ENCODE results near the gene OR2AG1.
"Not testable (repeated sequence)": the region's sequence is repeated elsewhere in the genome, so short reads cannot be mapped to it uniquely, and the experiment has no call there.

Gene OR2AG1

GRCh38 chr11:6747097-6747668, 35.6 kb upstream of the OR2AG1 start:
- no peak for DNase-seq
- H3K9me3 Mint-ChIP-seq, result no peaks in the 10 kb centered on the region

GRCh38 chr11:6755303-6755952, 27.4 kb upstream of the OR2AG1 start:
- Mint-ChIP-seq H3K27me3 (peaks cover 0 to 4% of the 10 kb centered on the region in 2 donors), H3K9me3 (no peaks in the 10 kb centered on the region), H3K36me3 (ENCODE audit: insufficient read depth) (no peaks in the 10 kb centered on the region), H3K4me1 (ENCODE audit: low read depth in 2 of 2) (peaks cover 0 to 13% of the 10 kb centered on the region in 2 donors), H3K27ac (no peak overlapping the region), H3K4me3 (no peak overlapping the region)
- DNase-seq, result peak; percentile 27 to 50 (median 31)
- peak; percentile 59 for ATAC-seq (replicated peaks)

More at GRCh38 chr11:6747097-6747668, 35.6 kb upstream of the OR2AG1 start:
- ATAC-seq (replicated peaks), result no peak
- no peak overlapping the region for H3K27ac Mint-ChIP-seq
- H3K4me3 Mint-ChIP-seq, result no peak overlapping the region
- peaks cover 5% of the 10 kb centered on the region for H3K36me3 Mint-ChIP-seq (ENCODE audit: insufficient read depth)
- no peaks in the 10 kb centered on the region for H3K27me3 Mint-ChIP-seq
- peaks cover 11 to 34% of the 10 kb centered on the region in 2 donors for H3K4me1 Mint-ChIP-seq (ENCODE audit: low read depth in 2 of 2)

- peaks cover 0 to 13% of the 10 kb centered on the region in 2 donors for H3K4me1 Mint-ChIP-seq (ENCODE audit: low read depth in 2 of 2)
- ATAC-seq (replicated peaks), result no peak
- no peak overlapping the region for H3K27ac Mint-ChIP-seq
- no peaks in the 10 kb centered on the region for H3K36me3 Mint-ChIP-seq (ENCODE audit: insufficient read depth)
- H3K27me3 Mint-ChIP-seq, result peaks cover 0 to 9% of the 10 kb centered on the region in 2 donors
- H3K9me3 Mint-ChIP-seq, result no peaks in the 10 kb centered on the region
- no peak for DNase-seq
- no peak overlapping the region for H3K4me3 Mint-ChIP-seq
Measured at GRCh38 chr11:6755953-6756347, 26.9 kb upstream of the OR2AG1 start.

GRCh38 chr11:6757373-6757967, 25.4 kb upstream of the OR2AG1 start:
- Mint-ChIP-seq H3K4me1 (ENCODE audit: low read depth in 2 of 2) (peaks cover 0 to 13% of the 10 kb centered on the region in 2 donors), H3K27me3 (peaks cover 4 to 21% of the 10 kb centered on the region in 2 donors), H3K27ac (no peak overlapping the region), H3K9me3 (no peaks in the 10 kb centered on the region), H3K4me3 (no peak overlapping the region), H3K36me3 (ENCODE audit: insufficient read depth) (no peaks in the 10 kb centered on the region)
- ATAC-seq (replicated peaks) (peak; percentile 80), DNase-seq (peak; percentile 42 to 63 (median 51))

GRCh38 chr11:6771926-6772893, 10.6 kb upstream of the OR2AG1 start, which contains the start of gene OR2AG2:
Gene OR2AG2 (minus strand): TSS chr11:6771976. CDS start chr11:6768957, 3,019 bp downstream.
- ATAC-seq (replicated peaks) (no peak), DNase-seq (no peak)
- no peaks in the 10 kb centered on the region for H3K9me3 Mint-ChIP-seq
- peaks cover 0 to 10% of the 10 kb centered on the region in 2 donors for H3K27me3 Mint-ChIP-seq
- no peak within 1 kb of the TSS for H3K27ac Mint-ChIP-seq
- no peaks in the 10 kb centered on the region for H3K4me1 Mint-ChIP-seq (ENCODE audit: low read depth in 2 of 2)
- peaks cover 2% of the 10 kb centered on the region for H3K36me3 Mint-ChIP-seq (ENCODE audit: insufficient read depth)
- no peak within 1 kb of the TSS for H3K4me3 Mint-ChIP-seq

GRCh38 chr11:6778518-6778917, 4.3 kb upstream of the OR2AG1 start:
- ATAC-seq (replicated peaks) (no peak), DNase-seq (no peak)
- Mint-ChIP-seq H3K4me1 (ENCODE audit: low read depth in 2 of 2) (no peaks in the 10 kb centered on the region), H3K27me3 (peaks cover 20 to 36% of the 10 kb centered on the region in 2 donors), H3K36me3 (ENCODE audit: insufficient read depth) (no peaks in the 10 kb centered on the region), H3K27ac (no peak overlapping the region), H3K9me3 (no peaks in the 10 kb centered on the region), H3K4me3 (no peak overlapping the region)

- Mint-ChIP-seq H3K36me3 (ENCODE audit: insufficient read depth) (no peaks in the 10 kb centered on the region), H3K9me3 (no peaks in the 10 kb centered on the region), H3K4me3 (no peak overlapping the region), H3K27ac (no peak overlapping the region), H3K27me3 (peaks cover 28 to 51% of the 10 kb centered on the region in 2 donors), H3K4me1 (ENCODE audit: low read depth in 2 of 2) (no peaks in the 10 kb centered on the region)
- DNase-seq, result no peak
- ATAC-seq (replicated peaks), result no peak
Measured at GRCh38 chr11:6780829-6781228, 2.0 kb upstream of the OR2AG1 start.

GRCh38 chr11:6790546-6790945, 7.7 kb downstream of the OR2AG1 start:
- Mint-ChIP-seq H3K9me3 (no peaks in the 10 kb centered on the region), H3K27me3 (peaks cover 33 to 51% of the 10 kb centered on the region in 2 donors), H3K4me3 (no peak overlapping the region), H3K27ac (no peak overlapping the region), H3K4me1 (ENCODE audit: low read depth in 2 of 2) (no peaks in the 10 kb centered on the region), H3K36me3 (ENCODE audit: insufficient read depth) (no peaks in the 10 kb centered on the region)
- ATAC-seq (replicated peaks) (no peak), DNase-seq (no peak)

GRCh38 chr11:6794639-6795038, 11.8 kb downstream of the OR2AG1 start:
- H3K4me1 Mint-ChIP-seq (ENCODE audit: low read depth in 2 of 2), result no peaks in the 10 kb centered on the region
- H3K36me3 Mint-ChIP-seq (ENCODE audit: insufficient read depth), result no peaks in the 10 kb centered on the region

GRCh38 chr11:6799402-6799801, 16.6 kb downstream of the OR2AG1 start, which contains the start of gene OR6A2:
Gene OR6A2 (minus strand): TSS chr11:6799689. CDS start chr11:6795708, 3,981 bp downstream.
- Mint-ChIP-seq H3K27me3 (peaks cover 12 to 16% of the 10 kb centered on the region in 2 donors), H3K27ac (no peak within 1 kb of the TSS), H3K4me1 (ENCODE audit: low read depth in 2 of 2) (no peaks in the 10 kb centered on the region), H3K9me3 (peaks cover 6 to 12% of the 10 kb centered on the region in 2 donors), H3K4me3 (no peak within 1 kb of the TSS), H3K36me3 (ENCODE audit: insufficient read depth) (no peaks in the 10 kb centered on the region)
- no peak for DNase-seq
- ATAC-seq (replicated peaks), result no peak

More at GRCh38 chr11:6794639-6795038, 11.8 kb downstream of the OR2AG1 start:
- no peak overlapping the region for H3K27ac Mint-ChIP-seq
- DNase-seq (no peak), ATAC-seq (replicated peaks) (no peak)
- peaks cover 16 to 21% of the 10 kb centered on the region in 2 donors for H3K27me3 Mint-ChIP-seq
- H3K4me3 Mint-ChIP-seq, result no peak overlapping the region
- H3K9me3 Mint-ChIP-seq, result no peaks in the 10 kb centered on the region

GRCh38 chr11:6801075-6801474, 18.3 kb downstream of the OR2AG1 start:
- not testable (repeated sequence) for H3K4me3 Mint-ChIP-seq; H3K4me1 Mint-ChIP-seq (ENCODE audit: low read depth in 2 of 2); DNase-seq; H3K27ac Mint-ChIP-seq; ATAC-seq (replicated peaks); H3K36me3 Mint-ChIP-seq (ENCODE audit: insufficient read depth)
- peaks cover 12 to 16% of the 10 kb centered on the region in 2 donors for H3K27me3 Mint-ChIP-seq
- H3K9me3 Mint-ChIP-seq, result peaks cover 6 to 12% of the 10 kb centered on the region in 2 donors

- H3K4me1 Mint-ChIP-seq (ENCODE audit: low read depth in 2 of 2), result no peaks in the 10 kb centered on the region
- no peak overlapping the region for H3K27ac Mint-ChIP-seq
- H3K36me3 Mint-ChIP-seq (ENCODE audit: insufficient read depth), result no peaks in the 10 kb centered on the region
- ATAC-seq (replicated peaks) (peak; percentile 85), DNase-seq (peak; percentile 28 to 38 (median 28))
- no peaks in the 10 kb centered on the region for H3K9me3 Mint-ChIP-seq
- H3K4me3 Mint-ChIP-seq, result no peak overlapping the region
- peaks cover 59 to 66% of the 10 kb centered on the region in 2 donors for H3K27me3 Mint-ChIP-seq
Measured at GRCh38 chr11:6812390-6813005, 29.7 kb downstream of the OR2AG1 start.

Data from effector memory CD8-positive, alpha-beta T cell (primary cell).